ENCODE data around the gene KCND1. TPM values are rescaled to one million over a fixed set of nuclear protein-coding genes. Genes with fewer than 3 reads are reported as not detected.

KCND1 gene
- total and polyA plus RNA-seq, 4 experiments from 2014 or later: 1.0 to 1.9 (median 1.8) TPM; not detected in 1

Other genes starting within 250 kb of the KCND1 start
- gene GLOD5, start 210.1 kb downstream of the KCND1 start, total RNA-seq: not detected
- not detected for gene GLOD5, start 210.1 kb downstream of the KCND1 start, polyA plus RNA-seq
- not detected for gene GATA1, start 185.3 kb downstream of the KCND1 start, total RNA-seq
- gene GATA1, start 185.3 kb downstream of the KCND1 start, polyA plus RNA-seq: not detected
- 100 to 1,000 TPM; 121 to 126 TPM for gene HDAC6, start 169.8 kb downstream of the KCND1 start, total RNA-seq
- 10 to 100 TPM in 1 of 2 donors, 1 to 10 TPM in 1; 9.4 to 25.3 TPM for gene HDAC6, start 169.8 kb downstream of the KCND1 start, polyA plus RNA-seq
- not detected for gene ERAS, start 145.3 kb downstream of the KCND1 start, total RNA-seq
- gene ERAS, start 145.3 kb downstream of the KCND1 start, polyA plus RNA-seq: not detected
- gene PCSK1N, start 136.2 kb downstream of the KCND1 start, total RNA-seq: 1 to 10 TPM; 6.4 to 8.5 TPM
- 10 to 100 TPM in 1 of 2 donors, 1 to 10 TPM in 1; 4.6 to 15.3 TPM for gene PCSK1N, start 136.2 kb downstream of the KCND1 start, polyA plus RNA-seq
- gene TIMM17B, start 74.1 kb downstream of the KCND1 start, total RNA-seq: 10 to 100 TPM; 42.6 to 46.2 TPM
- gene TIMM17B, start 74.1 kb downstream of the KCND1 start, polyA plus RNA-seq: 10 to 100 TPM; 65.3 to 69.7 TPM
- 10 to 100 TPM; 59.6 to 64.4 TPM for gene PQBP1, start 73.9 kb downstream of the KCND1 start, total RNA-seq
- gene PQBP1, start 73.9 kb downstream of the KCND1 start, polyA plus RNA-seq: 10 to 100 TPM; 80.0 to 94.1 TPM
- 10 to 100 TPM; 13.8 to 15.8 TPM for gene SLC35A2, start 60.2 kb downstream of the KCND1 start, total RNA-seq
- 10 to 100 TPM; 11.8 to 14.4 TPM for gene SLC35A2, start 60.2 kb downstream of the KCND1 start, polyA plus RNA-seq
- 100 to 1,000 TPM; 117 to 118 TPM for gene PIM2, start 52.8 kb downstream of the KCND1 start, total RNA-seq
- 100 to 1,000 TPM; 396 to 489 TPM for gene PIM2, start 52.8 kb downstream of the KCND1 start, polyA plus RNA-seq
- gene OTUD5, start 14.2 kb downstream of the KCND1 start, total RNA-seq: 10 to 100 TPM; 92.0 to 94.5 TPM
- 10 to 100 TPM; 16.5 to 45.6 TPM for gene OTUD5, start 14.2 kb downstream of the KCND1 start, polyA plus RNA-seq
- gene GRIPAP1, start 30.4 kb upstream of the KCND1 start, total RNA-seq: 100 to 1,000 TPM in 1 of 2 experiments, 10 to 100 TPM in 1; 99.6 to 111 TPM
- gene GRIPAP1, start 30.4 kb upstream of the KCND1 start, polyA plus RNA-seq: 10 to 100 TPM in 1 of 2 donors, 1 to 10 TPM in 1; 4.8 to 18.7 TPM
- gene TFE3, start 71.5 kb upstream of the KCND1 start, total RNA-seq: 10 to 100 TPM; 35.5 to 37.6 TPM
- 1 to 10 TPM; 3.0 to 8.0 TPM for gene TFE3, start 71.5 kb upstream of the KCND1 start, polyA plus RNA-seq
- 10 to 100 TPM in 1 of 2 experiments, 1 to 10 TPM in 1; 9.8 to 10.6 TPM for gene CCDC120, start 87.2 kb upstream of the KCND1 start, total RNA-seq
- gene CCDC120, start 87.2 kb upstream of the KCND1 start, polyA plus RNA-seq: under 1 TPM; 0.19 to 0.94 TPM
- gene PRAF2, start 102.2 kb upstream of the KCND1 start, total RNA-seq: 10 to 100 TPM; 25.4 to 28.9 TPM
- gene PRAF2, start 102.2 kb upstream of the KCND1 start, polyA plus RNA-seq: 10 to 100 TPM; 29.3 to 60.1 TPM
- gene WDR45, start 108.0 kb upstream of the KCND1 start, total RNA-seq: 100 to 1,000 TPM; 102 to 126 TPM
- 10 to 100 TPM; 43.2 to 57.3 TPM for gene WDR45, start 108.0 kb upstream of the KCND1 start, polyA plus RNA-seq
- gene GPKOW, start 151.9 kb upstream of the KCND1 start, total RNA-seq: 10 to 100 TPM; 20.0 to 20.7 TPM
- gene GPKOW, start 151.9 kb upstream of the KCND1 start, polyA plus RNA-seq: 10 to 100 TPM; 23.6 to 37.2 TPM
- gene MAGIX, start 190.9 kb upstream of the KCND1 start, total RNA-seq: 1 to 10 TPM; 1.6 to 2.2 TPM
- gene MAGIX, start 190.9 kb upstream of the KCND1 start, polyA plus RNA-seq: under 1 TPM; 0.21 to 0.94 TPM
- gene PLP2, start 200.1 kb upstream of the KCND1 start, total RNA-seq: 100 to 1,000 TPM; 132 to 146 TPM
- gene PLP2, start 200.1 kb upstream of the KCND1 start, polyA plus RNA-seq: 100 to 1,000 TPM; 228 to 334 TPM
- gene PRICKLE3, start 214.5 kb upstream of the KCND1 start, total RNA-seq: 10 to 100 TPM; 12.0 to 12.3 TPM
- gene PRICKLE3, start 214.5 kb upstream of the KCND1 start, polyA plus RNA-seq: 1 to 10 TPM in 1 of 2 donors, under 1 TPM in 1; 0.73 to 4.5 TPM
- gene SYP, start 228.3 kb upstream of the KCND1 start, total RNA-seq: under 1 TPM; 0.50 to 0.73 TPM
- gene SYP, start 228.3 kb upstream of the KCND1 start, polyA plus RNA-seq: under 1 TPM in 1 of 2 donors, not detected in 1; 0.32 TPM

All from CD4-positive, alpha-beta memory T cell (primary cell).